A673 (cell line): ENCODE data around the gene S100Z.

Experiments used
- CTCF ChIP-seq: fragments of 300-800, 200-600 bp; sonication (generic); conservative IDR thresholded peaks from 2 replicates; pipeline ENCODE4 v1.5.1; 2017; ENCODE audit warnings: low read depth, mild to moderate bottlenecking, antibody characterized with exemption, low read length, moderate library complexity, mixed read lengths
- EZH2 ChIP-seq: fragments of 200-600 bp; sonication (generic); IDR thresholded peaks from 2 replicates; pipeline ENCODE4 v1.6.1; 2017; ENCODE audit warnings: borderline replicate concordance, low read depth, mild to moderate bottlenecking, mixed read lengths, antibody characterized with exemption, low read length; ENCODE audit not compliant: poor library complexity, severe bottlenecking

DNA sequence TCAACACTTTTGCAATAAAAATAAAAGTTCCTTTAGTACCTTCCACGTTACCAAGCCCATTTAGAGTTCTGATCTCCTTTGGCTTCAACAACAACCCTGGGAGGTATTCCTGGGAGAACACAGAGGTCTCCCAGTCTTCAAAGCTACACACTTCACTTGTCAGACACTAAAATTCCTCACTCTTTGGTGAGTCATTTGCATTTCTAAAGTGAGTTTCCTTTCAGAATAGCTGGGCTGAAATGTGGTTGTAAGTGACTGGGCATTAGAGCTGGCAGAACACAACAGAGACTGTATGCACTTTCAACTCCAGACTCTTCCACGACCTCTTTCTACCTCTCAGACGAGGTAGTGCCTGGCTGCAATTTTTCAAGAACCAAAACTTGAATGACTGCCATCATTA, 42.5 kb upstream of the S100Z start:
- TF ChIP-seq CTCF (no peak), EZH2 (no peak)
